ENCODE results near the gene STYXL2.

- TF ChIP-seq, protein P1, sequence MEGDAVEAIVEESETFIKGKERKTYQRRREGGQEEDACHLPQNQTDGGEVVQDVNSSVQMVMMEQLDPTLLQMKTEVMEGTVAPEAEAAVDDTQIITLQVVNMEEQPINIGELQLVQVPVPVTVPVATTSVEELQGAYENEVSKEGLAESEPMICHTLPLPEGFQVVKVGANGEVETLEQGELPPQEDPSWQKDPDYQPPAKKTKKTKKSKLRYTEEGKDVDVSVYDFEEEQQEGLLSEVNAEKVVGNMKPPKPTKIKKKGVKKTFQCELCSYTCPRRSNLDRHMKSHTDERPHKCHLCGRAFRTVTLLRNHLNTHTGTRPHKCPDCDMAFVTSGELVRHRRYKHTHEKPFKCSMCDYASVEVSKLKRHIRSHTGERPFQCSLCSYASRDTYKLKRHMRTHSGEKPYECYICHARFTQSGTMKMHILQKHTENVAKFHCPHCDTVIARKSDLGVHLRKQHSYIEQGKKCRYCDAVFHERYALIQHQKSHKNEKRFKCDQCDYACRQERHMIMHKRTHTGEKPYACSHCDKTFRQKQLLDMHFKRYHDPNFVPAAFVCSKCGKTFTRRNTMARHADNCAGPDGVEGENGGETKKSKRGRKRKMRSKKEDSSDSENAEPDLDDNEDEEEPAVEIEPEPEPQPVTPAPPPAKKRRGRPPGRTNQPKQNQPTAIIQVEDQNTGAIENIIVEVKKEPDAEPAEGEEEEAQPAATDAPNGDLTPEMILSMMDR (IDR thresholded peaks at IDR 0.05): no peak
- TF ChIP-seq EP300 (IDR thresholded peaks at IDR 0.05) (no peak), POLR2A (IDR thresholded peaks at IDR 0.05) (no peak)
Measured at GRCh38 chr1:167086768-167087167, 7.1 kb upstream of the STYXL2 start.
